HPDE6-E6E7 (cell line): ENCODE data around the gene MC3R.

Experiments used
- DNase-seq: peaks from one replicate; pipeline ENCODE4 v3.0.0; 2011; ENCODE audit warnings: missing footprints; ENCODE audit errors: extremely low spot score

The MC3R gene

GRCh38 chr20:56249956-56250355 is 1.4 kb downstream of the MC3R start:
- no peak for DNase-seq

- DNase-seq = no peak
Measured at GRCh38 chr20:56257604-56258003, 9.1 kb downstream of the MC3R start.

- no peak for DNase-seq
Measured at GRCh38 chr20:56259948-56260347, 11.4 kb downstream of the MC3R start.

DNA sequence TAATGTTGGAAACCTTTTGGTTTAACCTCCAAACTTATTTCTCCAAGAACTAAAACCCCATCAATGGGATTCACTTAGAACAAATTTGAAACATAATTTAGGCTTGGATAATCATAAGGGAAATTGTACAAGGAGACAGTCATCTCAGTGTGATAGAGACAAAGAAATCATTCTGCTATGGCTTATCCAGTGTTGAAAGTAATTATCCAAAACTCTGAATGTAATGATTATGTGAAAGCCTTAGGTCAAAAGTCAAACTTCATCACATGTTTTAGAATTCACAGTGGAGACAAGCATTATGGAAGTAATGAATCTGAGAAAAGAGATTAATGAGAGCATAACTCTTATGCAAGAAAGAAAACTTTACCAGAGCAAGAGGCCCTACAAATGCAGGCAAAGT is 20.0 kb downstream of the MC3R start:
- no peak for DNase-seq

- DNase-seq = no peak
Measured at GRCh38 chr20:56271974-56272373, 23.4 kb downstream of the MC3R start.

DNA sequence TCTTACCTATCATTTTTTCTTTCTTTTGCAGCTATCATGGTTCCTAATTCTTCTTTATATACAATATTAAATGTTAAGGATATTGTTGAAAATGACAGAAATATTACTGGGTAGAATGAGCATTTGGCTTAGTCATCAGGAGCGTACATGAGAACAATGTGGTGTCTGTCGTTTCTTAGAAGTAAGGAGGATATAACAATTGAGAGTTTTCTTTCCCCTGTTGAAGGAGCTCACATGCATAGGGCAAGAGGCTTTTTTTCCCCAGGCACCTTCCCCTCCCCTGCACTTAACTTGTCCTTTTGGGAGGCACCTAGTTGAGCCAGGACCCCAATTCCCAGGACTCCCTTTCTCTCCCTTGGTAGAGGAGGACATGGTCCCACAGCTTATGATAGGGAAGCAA is 25.0 kb downstream of the MC3R start:
- no peak for DNase-seq

DNA sequence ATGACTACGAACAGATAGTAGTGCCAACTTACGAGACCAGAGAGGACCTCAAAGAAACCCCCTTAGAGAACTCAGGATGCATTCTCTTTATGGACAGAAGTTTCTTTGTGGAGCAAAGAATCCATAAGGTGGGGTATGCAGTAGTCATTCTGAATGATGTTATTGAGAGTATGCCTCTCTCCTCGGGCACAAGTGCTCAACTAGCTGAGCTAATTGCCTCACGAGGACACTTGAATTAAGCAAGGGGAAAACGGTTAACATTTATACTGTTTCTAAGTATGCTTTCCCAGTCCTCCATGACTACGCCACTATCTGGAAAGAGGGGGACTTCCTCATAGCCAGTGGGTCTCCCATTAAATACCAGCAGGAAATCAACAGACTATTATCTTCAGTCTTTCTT is 25.6 kb downstream of the MC3R start:
- DNase-seq = no peak

DNA sequence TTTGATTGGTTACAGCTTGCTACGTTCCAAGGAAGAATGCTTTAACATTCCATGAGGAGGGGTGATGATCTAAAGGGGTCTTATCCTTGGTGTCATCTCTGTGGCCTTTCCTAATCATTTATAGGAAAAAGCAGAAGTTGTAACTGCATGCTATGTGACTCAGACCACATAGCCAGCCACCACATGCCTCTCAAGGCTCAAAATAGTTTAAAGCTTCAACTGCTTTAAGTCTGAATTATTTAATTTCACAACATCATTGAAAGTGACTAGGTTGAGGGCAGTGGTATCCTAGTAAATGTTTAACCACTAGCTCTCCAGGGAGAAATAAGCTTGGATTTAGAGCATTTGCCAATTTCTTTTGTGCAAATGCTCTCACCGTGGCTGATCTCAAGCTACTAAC is 29.7 kb downstream of the MC3R start:
- no peak for DNase-seq

DNA sequence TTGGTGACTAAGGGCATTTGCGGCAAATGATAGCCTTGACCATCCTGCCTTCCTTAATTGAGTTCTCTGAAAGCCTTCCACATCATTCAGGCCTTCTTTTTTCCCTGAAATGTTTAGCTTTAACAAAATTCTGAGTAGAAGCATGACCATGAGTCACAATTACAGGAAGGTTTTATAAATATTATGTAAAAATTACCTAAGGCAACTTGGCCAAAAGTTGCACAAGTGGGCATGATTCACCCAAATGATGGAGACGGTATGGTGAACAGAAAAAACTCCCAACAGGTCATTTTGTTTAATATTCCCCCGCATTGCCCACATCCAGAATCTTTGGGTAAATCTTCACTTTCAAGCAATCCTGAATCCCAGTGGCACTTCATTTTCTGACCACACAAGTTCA is 37.0 kb downstream of the MC3R start:
- no peak for DNase-seq

DNA sequence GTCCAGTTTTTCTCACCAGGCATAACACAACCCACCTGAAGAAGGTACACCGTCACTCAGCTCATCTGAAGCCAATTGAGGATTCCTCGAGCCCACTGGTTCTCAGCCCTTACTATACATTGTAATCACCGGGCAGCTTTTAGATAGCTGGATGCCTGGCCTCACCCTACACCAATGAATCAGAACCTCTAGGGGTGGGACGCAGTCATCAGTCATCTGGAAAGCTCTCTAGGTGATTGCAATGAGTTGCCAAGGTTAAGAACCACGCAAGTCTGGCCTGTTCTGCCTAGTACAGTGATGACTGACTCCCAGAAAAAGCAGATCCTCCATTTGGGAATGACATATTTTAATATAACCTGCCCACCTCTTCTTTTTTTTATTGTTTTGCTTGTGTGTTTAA is 41.1 kb downstream of the MC3R start:
- DNase-seq = no peak

DNA sequence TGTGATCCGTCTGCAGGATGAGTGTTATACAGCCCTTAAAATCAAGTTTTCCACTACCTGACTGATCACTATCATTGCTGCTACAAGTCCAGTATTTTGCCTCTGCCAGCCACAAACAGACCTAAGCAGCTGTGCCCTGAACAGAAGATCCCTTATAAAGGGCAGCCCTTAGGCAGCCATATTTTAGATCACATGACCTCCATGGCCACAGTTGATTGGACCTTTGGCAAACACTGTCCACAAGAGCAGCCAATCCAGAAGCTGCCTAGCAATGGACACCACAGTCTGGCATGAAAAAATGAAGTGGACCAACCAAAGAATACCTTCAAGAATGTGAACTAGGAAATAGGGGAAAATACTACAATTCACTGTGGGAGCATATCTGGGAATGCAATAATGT is 50.8 kb downstream of the MC3R start:
- no peak for DNase-seq
